GM23248 (cell line): ENCODE measurements around the gene TRIP6.

ENCODE experiments used
- EZH2 ChIP-seq: fragments of 200-600 bp; sonication (generic); IDR thresholded peaks from 2 replicates; pipeline ENCODE4 v1.6.1; 2018; ENCODE audit warnings: antibody characterized with exemption, mild to moderate bottlenecking; ENCODE audit not compliant: insufficient read depth, poor library complexity, severe bottlenecking
- EZH2phosphoT487 ChIP-seq: fragments of 200-600 bp; sonication (generic); IDR thresholded peaks from 2 replicates; pipeline ENCODE4 v1.6.1; 2018; ENCODE audit warnings: antibody characterized with exemption, moderate library complexity, mild to moderate bottlenecking, low read depth; ENCODE audit not compliant: insufficient read depth

- TF ChIP-seq EZH2, result no peak
- TF ChIP-seq EZH2phosphoT487, result no peak
These were observed 44.1 kb upstream of the TRIP6 start for GRCh38 chr7:100823140-100823525.
